DMS 273 treated with DMSO at 0.1 percent for 48 hours (cell line): ENCODE data around the gene ARL5C.
"Not testable (repeated sequence)": the region's sequence is repeated elsewhere in the genome, so short reads cannot be mapped to it uniquely, and the experiment has no call there.

Source experiments
- DNase-seq: peaks from one replicate; lab custom pipeline; 2025; lab: John Stamatoyannopoulos, UW

ARL5C gene

DNA sequence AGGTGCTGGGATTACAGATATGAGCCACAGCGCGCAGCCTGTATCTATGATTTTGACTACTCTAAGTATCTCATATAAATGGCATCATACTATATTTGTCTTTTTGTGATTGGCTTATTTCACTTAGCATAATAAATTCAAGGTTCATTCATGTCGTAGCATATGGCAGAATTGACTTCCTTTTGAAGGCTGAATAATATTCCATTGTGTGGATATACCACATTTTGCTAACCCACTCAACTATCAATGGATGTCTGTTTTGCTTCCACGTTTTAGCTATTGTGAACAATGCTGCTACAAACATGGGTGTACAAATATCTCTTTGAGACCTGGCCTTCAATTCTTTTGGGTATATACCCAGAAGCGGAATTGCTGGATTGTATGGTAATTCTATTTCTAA, 24.7 kb downstream of the ARL5C start:
- DNase-seq: no peak

DNA sequence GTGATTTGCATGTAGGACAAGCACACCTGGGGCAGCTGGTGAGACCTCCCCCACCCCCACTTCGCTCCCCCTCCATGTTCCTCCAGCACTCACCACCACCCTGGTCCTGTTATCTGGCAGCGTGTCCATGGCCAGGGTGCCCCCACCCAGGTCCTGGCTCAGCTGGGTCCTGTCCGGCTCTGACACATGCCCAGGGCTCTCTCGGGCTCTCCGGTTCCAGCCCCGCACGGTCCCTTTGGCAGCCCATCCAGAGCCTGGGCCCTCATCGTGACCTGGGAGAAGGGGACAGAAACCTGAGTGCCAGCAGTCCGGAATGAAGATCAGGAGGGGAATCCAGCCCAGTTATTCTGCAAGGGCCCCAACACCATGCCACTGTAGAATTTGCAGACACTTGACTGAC, 26.4 kb downstream of the ARL5C start:
- no peak for DNase-seq

DNA sequence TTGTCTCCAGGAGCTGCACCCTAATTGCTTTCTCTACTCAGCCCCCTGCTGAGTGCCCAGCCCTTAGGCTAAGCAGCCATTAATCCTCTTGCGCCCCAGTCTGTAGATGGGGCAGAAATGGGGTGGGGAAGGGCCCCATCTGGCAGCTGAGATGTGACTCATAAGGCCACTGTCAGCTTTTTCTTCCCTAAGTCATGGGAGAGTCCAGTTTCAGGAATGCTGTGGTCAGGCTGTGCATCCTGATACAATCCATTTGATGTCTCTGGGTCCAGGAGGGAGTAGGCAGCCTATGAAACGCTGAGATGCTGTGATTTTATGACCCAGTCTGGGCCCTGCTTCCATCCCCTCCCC, 26.8 kb downstream of the ARL5C start:
- no peak for DNase-seq

GRCh38 chr17:39138431-39139160, 27.4 kb downstream of the ARL5C start:
- no peak for DNase-seq

GRCh38 chr17:39134878-39135277, 31.1 kb downstream of the ARL5C start:
- no peak for DNase-seq

DNA sequence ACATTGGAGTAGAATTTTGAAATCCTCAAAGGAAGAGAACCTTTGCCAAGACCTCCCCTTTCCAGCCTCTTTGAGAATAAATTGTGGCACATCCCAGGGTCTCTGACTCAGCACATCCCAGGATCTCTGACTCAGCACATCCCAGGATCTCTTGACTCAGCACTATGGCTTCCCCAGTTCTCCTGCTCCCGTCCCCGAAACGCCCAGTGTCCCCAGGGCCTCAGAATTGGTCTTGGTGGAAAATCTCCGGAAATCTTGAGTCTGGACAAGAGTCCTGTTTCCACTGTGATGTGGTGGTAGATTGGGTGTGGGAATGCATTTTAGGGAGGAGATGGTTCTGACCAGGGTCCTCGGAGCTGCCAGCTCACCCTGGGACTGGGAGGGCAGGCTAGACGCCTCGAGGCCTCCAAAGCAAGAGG, 33.8 kb downstream of the ARL5C start:
- no peak for DNase-seq

DNA sequence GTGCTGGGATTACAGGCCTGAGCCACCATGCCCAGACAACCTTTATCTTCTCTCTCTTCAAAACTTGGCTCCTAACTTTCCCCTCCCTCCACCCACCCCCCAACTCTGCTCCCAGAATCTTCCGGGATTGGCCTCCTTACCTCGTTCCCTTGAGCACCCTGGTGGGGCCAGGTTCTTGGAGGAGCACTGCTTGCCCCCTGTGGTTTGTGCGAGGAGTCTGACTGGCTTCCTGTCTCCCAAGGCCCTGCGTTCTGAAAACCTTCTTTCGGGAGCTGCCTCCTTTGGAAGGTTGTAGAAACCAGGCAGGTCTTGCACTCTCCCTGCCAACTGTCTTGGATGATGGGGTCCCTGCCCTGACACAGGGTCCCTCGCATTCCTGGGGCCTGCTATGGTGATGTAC, 34.3 kb downstream of the ARL5C start:
- DNase-seq: no peak

DNA sequence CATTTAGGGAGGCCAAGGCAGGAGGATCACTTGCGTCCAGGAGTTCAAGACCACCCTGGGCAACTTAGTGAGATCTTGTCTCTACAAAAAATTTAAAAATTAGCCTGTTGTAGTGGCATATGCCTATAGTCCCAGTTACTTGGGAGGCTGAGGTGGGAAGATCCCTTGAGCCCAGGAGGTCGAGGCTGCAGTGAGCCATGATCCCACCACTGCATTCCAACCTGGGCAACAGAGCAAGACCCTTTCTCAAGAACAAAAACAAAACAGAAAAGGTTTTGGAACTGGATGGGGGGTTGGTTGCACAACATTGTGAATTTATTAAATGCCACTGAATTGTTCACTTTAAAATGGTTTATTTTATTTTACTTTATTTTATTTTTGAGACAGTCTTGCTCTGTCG, 35.8 kb downstream of the ARL5C start:
- no peak for DNase-seq

DNA sequence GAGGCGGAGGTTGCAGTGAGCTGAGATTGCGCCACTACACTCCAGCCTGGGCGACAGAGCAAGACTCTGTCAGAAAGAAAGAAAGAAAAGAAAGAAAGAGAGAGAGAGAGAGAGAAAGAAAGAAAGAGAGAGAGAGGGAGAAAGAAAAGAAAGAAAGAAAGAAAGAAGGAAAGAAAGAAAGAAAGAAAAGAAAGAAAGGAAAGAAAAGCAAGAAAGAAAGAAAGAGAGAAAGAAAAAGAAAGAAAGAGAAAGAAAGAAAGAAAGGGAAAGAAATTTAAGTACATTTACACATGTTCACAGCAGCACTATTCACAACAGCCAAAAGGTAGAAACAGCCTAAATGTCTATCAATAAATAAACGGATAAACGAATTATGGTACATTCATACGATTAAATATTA, 36.4 kb downstream of the ARL5C start:
- not testable (repeated sequence) for DNase-seq

DNA sequence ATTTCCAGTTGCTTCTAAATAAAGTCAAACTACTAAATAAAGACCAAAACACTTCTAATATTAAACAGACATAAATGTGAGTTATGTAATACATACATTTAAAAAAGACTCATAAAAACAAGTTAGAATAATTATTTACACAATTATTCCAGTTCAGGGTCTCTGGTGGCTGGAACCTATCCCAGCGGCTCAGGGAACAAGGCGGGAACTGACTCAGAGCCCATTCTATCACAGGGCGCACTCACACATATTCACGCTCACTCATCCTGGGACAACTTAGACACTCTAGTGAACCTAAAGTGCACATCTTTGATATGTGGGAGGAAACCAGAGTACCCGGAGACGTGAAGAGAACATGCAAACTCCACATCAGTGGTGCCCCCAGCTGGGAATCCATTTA, 39.5 kb downstream of the ARL5C start:
- DNase-seq: no peak

- DNase-seq: no peak
These were observed 40.7 kb downstream of the ARL5C start for GRCh38 chr17:39125143-39125875.

- no peak for DNase-seq
These were observed 42.3 kb downstream of the ARL5C start for GRCh38 chr17:39123627-39124026.

- no peak for DNase-seq
These were observed 43.0 kb downstream of the ARL5C start for GRCh38 chr17:39122991-39123390.

DNA sequence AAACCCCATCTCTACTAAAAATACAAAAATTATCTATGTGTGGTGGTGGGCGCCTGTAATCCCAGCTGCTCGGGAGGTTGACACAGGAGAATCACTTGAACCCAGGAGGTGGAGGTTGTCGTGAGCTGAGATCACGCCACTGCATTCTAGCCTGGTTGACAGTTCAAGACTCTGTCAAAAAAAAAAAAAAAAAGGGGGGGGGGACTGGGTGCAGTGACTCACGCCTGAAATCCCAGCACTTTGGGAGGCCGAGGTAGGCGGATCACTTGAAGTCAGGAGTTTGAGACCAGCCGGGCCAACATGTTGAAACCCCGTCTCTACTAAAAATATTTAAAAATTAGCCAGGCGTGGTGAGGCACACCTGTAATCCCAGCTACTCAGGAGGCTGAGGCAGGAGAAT, 44.0 kb downstream of the ARL5C start:
- DNase-seq: not testable (repeated sequence)

- no peak for DNase-seq
These were observed 47.1 kb downstream of the ARL5C start for GRCh38 chr17:39118674-39119419.

DNA sequence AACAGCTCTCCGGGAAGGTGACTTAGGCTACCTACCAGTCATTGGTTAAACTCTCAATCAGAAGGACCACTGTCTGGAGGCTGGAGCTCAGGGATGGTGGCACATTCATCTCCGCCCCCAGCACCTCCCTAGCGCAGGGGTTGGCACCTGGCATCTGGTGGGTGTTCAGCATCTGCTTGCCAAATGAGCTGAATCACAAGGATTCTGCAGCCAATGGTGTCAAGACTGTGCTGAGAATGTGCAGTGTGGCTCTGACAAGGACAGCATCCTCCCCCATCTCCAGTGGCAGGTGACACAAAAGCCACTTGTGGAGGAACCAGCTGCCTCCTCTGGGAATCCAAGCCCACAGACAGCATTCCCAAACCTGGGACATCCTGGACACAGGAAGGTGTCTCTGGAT, 49.7 kb downstream of the ARL5C start:
- no peak for DNase-seq

GRCh38 chr17:39115135-39115534, 50.8 kb downstream of the ARL5C start:
- no peak for DNase-seq

DNA sequence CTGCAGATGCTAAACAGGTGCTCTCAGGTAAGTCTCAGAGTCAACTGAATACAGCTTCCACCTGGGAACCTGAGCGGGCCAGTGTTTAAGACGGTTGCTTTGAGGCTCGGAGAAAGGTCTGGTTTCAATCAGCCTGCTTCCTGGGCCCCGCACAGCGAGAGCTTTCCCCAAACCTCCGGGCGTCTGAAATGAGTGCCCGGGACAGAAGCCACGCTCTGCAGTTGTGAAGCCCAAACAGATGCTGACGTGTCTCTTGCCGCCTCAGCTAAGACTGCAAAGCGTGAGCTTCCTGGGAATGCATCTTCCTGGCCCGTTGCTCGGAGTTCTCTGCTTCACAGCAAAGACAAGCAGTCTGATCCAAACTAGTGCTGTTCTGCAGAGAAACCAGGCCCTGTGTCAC, 51.2 kb downstream of the ARL5C start:
- no peak for DNase-seq

DNA sequence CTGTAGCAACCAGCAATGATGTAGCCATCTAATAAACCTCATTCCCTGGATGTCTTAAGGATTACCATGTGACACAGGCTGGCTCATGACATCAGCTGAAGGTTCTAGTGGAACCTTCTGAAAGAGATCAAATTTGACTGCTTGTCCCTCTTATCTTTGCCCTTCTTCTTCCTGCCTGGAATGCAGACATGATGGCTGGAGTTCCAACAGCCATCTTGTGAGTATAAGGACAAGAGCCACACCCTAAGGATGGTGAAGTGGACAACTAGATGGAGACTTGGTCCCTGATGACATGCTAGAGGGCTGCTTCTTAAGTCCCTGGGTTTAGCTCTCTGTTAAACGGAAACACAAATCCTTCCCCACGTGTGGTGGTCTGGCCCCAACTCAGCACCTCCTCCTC, 52.1 kb downstream of the ARL5C start:
- DNase-seq: no peak

- no peak for DNase-seq
These were observed 55.4 kb downstream of the ARL5C start for GRCh38 chr17:39110435-39111136.

GRCh38 chr17:39108461-39109375, 57.2 kb downstream of the ARL5C start:
- DNase-seq: no peak
